Activated CD8-positive, alpha-beta T cell treated with anti-CD3 and anti-CD28 coated beads, Interleukin-2, amount 10 ng/mL, durations not matched to agents 7 days and 5 days (primary cell): ENCODE measurements around the gene ABCG2. TPM values are rescaled to one million over a fixed set of nuclear protein-coding genes. Genes with fewer than 3 reads are reported as not detected.

Experiments
- total RNA-seq, 2 experiments: library from RNA; stranded (reverse); gene quantifications; one replicate each; pipeline ENCODE4 v1.2.3, GENCODE V29; 2021

The ABCG2 gene
- total RNA-seq, 2 experiments from 2014 or later = 0.57 to 0.61 TPM

Other genes with a start within 250 kb of the ABCG2 start
- not detected for gene SPP1, start 182.9 kb downstream of the ABCG2 start, total RNA-seq
- gene PKD2, start 151.0 kb downstream of the ABCG2 start, total RNA-seq = 1 to 10 TPM; 7.4 to 7.7 TPM
- 10 to 100 TPM; 58.4 to 59.3 TPM for gene PPM1K, start 125.9 kb upstream of the ABCG2 start, total RNA-seq
- 10 to 100 TPM; 25.5 to 26.9 TPM for gene HERC6, start 220.2 kb upstream of the ABCG2 start, total RNA-seq